Measurements from ENCODE around the gene CPNE2.
"Not testable (repeated sequence)": the region's sequence is repeated elsewhere in the genome, so short reads cannot be mapped to it uniquely, and the experiment has no call there.

CPNE2 gene

GRCh38 chr16:57070424-57070823, 22.0 kb upstream of the CPNE2 start:
- DNase-seq, result no peak

- not testable (repeated sequence) for DNase-seq
These were observed 21.2 kb upstream of the CPNE2 start for GRCh38 chr16:57071081-57071732.

- DNase-seq, result no peak
These were observed 20.4 kb upstream of the CPNE2 start for GRCh38 chr16:57071831-57072582.

GRCh38 chr16:57072616-57073275, 19.6 kb upstream of the CPNE2 start:
- no peak for DNase-seq

- no peak for DNase-seq
These were observed 14.7 kb upstream of the CPNE2 start for GRCh38 chr16:57077714-57078113.

GRCh38 chr16:57081744-57082143, 10.6 kb upstream of the CPNE2 start:
- no peak for DNase-seq

GRCh38 chr16:57082664-57083063, 9.7 kb upstream of the CPNE2 start:
- DNase-seq, result no peak

- no peak for DNase-seq
These were observed 8.8 kb upstream of the CPNE2 start for GRCh38 chr16:57083485-57084126.

- DNase-seq, result no peak
These were observed 8.1 kb upstream of the CPNE2 start for GRCh38 chr16:57084257-57084770.

- no peak for DNase-seq
These were observed 7.4 kb upstream of the CPNE2 start for GRCh38 chr16:57084996-57085395.

- no peak for DNase-seq
These were observed 5.4 kb upstream of the CPNE2 start for GRCh38 chr16:57087003-57087402.

- DNase-seq, result no peak
These were observed 3.0 kb upstream of the CPNE2 start for GRCh38 chr16:57089406-57089805.

GRCh38 chr16:57091200-57091974, 996 bp upstream of the CPNE2 start:
- DNase-seq, result no peak

- no peak for DNase-seq
These were observed 516 bp downstream of the CPNE2 start for GRCh38 chr16:57092786-57093411.

GRCh38 chr16:57093666-57094564, 1.5 kb downstream of the CPNE2 start:
- DNase-seq, result no peak

GRCh38 chr16:57094911-57095310, 2.5 kb downstream of the CPNE2 start:
- no peak for DNase-seq

GRCh38 chr16:57096192-57096591, 3.8 kb downstream of the CPNE2 start:
- no peak for DNase-seq

- DNase-seq, result no peak
These were observed 4.4 kb downstream of the CPNE2 start for GRCh38 chr16:57096793-57097192.

- DNase-seq, result no peak
These were observed 5.9 kb downstream of the CPNE2 start for GRCh38 chr16:57098188-57098841.

- not testable (repeated sequence) for DNase-seq
These were observed 7.6 kb downstream of the CPNE2 start for GRCh38 chr16:57099965-57100364.
